ENCODE results near the gene ATP5PD.

Gene ATP5PD

DNA sequence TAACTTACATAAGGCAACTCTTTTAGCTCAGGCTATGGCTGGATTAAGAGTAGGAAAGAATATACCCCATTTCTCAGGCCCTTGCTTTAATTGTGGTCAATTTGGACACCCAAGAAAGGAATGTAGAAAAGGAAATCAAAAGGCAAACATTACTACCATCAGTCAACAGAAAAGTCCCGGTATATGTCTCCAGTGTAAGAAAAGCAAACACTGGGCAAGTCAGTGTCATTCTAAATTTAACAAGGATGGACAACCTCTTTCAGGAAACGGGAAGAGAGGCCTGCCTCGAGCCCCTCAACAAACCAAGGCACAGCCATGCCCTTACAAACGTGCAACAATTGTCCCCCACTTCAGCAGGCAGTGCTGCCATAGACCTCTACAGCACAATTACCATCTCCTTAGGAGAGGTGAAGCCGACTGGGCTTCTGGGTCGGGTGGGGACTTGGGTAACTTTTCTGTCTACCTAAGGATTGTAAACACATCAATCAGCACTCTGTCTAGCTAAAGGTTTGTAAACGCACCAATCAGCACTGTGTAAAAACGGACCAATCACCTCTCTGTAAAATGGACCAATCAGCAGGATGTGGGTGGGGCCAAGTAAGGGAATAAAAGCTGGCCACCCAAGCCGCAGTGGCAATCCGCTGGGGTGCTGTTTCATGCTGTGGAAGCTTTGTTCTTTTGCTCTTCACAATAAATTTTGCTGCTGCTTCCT, 21.9 kb downstream of the ATP5PD start:
- H3K4me3 ChIP-seq (ENCODE audit: low read length) = no peak overlapping the region
- no peaks in the 10 kb centered on the region for H3K27me3 ChIP-seq (ENCODE audit: insufficient read depth, low read length)
- peaks cover 5% of the 10 kb centered on the region for H3K9me3 ChIP-seq (ENCODE audit: insufficient read depth, low read depth, low read length)
- no peak overlapping the region for H3K27ac ChIP-seq (ENCODE audit: low read length)
- no peak overlapping the region for H3K9ac ChIP-seq (ENCODE audit: low read depth, low read length)
- H3K36me3 ChIP-seq (ENCODE audit: insufficient read depth, low read depth, low read length) = peaks cover 24% of the 10 kb centered on the region
- no peaks in the 10 kb centered on the region for H3K4me1 ChIP-seq (ENCODE audit: insufficient read depth, low read length)

DNA sequence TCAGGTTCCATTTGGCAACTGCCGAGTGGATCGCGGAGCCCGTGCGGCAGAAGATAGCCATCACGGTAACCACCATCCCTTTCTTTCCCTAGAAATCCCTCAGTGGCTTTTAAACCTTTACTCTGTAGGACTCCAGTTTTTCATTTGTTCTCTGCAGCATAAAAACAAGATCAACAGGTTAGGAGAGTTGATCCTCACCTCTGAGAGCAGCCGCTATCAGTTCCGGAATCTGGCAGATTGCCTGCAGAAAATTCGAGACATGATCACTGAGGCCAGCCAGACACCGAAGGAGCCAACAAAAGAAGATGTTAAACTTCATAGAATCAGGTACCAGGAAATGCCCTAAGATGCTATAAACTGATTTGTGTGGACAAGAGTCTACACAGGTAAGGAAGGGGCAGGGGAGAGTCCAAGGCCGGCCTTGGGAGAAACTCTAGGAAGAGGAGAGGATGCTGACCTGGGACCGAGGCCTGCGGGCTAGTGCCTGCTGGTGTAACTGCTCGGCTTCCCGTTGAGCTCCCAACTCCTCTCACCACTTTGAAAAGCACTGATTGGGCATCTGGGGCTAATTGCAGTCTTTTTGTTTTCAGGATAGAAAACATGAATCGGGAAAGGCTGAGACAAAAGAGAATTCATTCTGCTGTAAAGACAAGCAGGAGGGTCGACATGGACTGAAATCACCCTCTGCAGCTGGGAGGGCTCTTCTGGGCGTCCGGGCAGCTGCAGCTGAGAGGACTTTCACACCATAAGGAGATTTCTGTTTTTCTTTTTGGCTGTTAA, 26.2 kb downstream of the ATP5PD start:
- Histone ChIP-seq H3K27ac (ENCODE audit: low read length) (no peak overlapping the region), H3K9me3 (ENCODE audit: insufficient read depth, low read depth, low read length) (no peaks in the 10 kb centered on the region; the same call in 1 of the 2 replicates), H3K4me1 (ENCODE audit: insufficient read depth, low read length) (no peaks in the 10 kb centered on the region), H3K36me3 (ENCODE audit: insufficient read depth, low read depth, low read length) (peaks cover 49% of the 10 kb centered on the region), H3K27me3 (ENCODE audit: insufficient read depth, low read length) (no peaks in the 10 kb centered on the region), H3K4me3 (ENCODE audit: low read length) (no peak overlapping the region), H3K9ac (ENCODE audit: low read depth, low read length) (no peak overlapping the region)

DNA sequence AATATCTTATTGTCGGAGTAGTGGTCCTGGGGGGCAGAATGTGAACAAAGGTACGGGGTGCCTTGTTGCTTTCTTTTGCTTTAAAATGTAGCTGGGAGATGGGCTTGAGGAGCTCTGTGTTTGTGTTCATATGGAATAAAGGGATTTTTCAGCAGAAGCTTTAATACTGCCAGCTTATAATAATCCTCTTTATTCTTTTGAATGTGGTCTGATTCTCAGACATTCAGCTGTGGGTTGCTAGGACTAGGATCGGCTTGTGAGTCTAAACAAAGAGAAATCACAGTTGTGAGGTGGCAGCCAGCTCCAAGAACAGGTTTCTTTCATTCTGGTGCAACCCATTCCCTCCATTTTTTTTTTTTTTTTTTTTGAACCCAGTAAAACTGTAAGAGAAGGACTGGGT, 27.1 kb downstream of the ATP5PD start:
- H3K4me3 ChIP-seq (ENCODE audit: low read length) = no peak overlapping the region
- no peaks in the 10 kb centered on the region for H3K27me3 ChIP-seq (ENCODE audit: insufficient read depth, low read length)
- H3K9me3 ChIP-seq (ENCODE audit: insufficient read depth, low read depth, low read length) = no peaks in the 10 kb centered on the region
- H3K9ac ChIP-seq (ENCODE audit: low read depth, low read length) = no peak overlapping the region
- peaks cover 49% of the 10 kb centered on the region for H3K36me3 ChIP-seq (ENCODE audit: insufficient read depth, low read depth, low read length)
- H3K4me1 ChIP-seq (ENCODE audit: insufficient read depth, low read length) = no peaks in the 10 kb centered on the region
- H3K27ac ChIP-seq (ENCODE audit: low read length) = no peak overlapping the region

DNA sequence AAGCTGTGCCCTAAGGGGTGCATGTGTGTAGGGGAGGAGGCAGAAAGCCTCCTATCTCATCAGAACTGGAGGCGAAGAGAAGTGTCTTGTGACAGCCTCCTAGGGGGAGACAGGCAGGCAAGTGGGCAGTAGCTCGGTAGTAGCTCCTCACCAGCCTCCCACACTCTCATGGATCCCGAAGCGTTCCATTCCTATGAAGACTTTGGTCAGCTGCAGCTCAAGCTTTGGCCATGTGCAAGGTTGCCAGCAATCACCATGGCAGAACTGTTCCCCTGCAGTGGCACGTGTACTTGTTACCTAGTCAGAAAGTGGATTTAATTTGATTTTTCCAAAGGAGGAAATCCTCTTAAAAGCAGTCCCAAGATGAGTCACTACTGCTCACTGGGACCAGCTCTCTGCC, 27.6 kb downstream of the ATP5PD start:
- no peak overlapping the region for H3K9ac ChIP-seq (ENCODE audit: low read depth, low read length)
- no peaks in the 10 kb centered on the region for H3K9me3 ChIP-seq (ENCODE audit: insufficient read depth, low read depth, low read length)
- H3K4me1 ChIP-seq (ENCODE audit: insufficient read depth, low read length) = no peaks in the 10 kb centered on the region
- no peak overlapping the region for H3K4me3 ChIP-seq (ENCODE audit: low read length)
- H3K27me3 ChIP-seq (ENCODE audit: insufficient read depth, low read length) = no peaks in the 10 kb centered on the region
- H3K27ac ChIP-seq (ENCODE audit: low read length) = no peak overlapping the region
- peaks cover 49% of the 10 kb centered on the region for H3K36me3 ChIP-seq (ENCODE audit: insufficient read depth, low read depth, low read length)

DNA sequence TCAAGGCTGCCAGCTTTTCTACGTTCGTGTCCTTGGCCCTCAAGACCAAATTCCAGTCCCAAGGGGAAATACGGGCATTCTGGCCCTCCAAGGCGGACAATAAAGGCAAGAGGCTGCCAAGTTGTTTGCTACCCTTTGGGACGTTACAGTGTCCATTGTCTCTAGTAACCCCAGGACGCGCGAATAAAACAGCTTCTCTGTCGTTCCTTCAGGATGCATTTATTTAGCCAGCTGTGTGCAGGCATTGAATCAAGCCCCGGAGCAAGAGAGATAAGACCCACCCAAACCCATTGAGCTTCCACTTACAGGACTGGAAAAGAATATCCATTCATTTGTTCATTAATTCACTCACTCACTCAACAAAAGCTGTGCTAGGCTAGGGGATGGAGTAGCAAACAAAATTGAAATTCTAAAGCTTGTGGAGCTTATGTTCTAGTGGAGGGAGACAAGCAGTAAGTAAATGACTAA, 33.6 kb downstream of the ATP5PD start:
- peaks cover 11% of the 10 kb centered on the region for H3K36me3 ChIP-seq (ENCODE audit: insufficient read depth, low read depth, low read length)
- H3K27ac ChIP-seq (ENCODE audit: low read length) = peak overlapping the region; percentile 60
- peak overlapping the region; percentile 93 for H3K9ac ChIP-seq (ENCODE audit: low read depth, low read length)

DNA sequence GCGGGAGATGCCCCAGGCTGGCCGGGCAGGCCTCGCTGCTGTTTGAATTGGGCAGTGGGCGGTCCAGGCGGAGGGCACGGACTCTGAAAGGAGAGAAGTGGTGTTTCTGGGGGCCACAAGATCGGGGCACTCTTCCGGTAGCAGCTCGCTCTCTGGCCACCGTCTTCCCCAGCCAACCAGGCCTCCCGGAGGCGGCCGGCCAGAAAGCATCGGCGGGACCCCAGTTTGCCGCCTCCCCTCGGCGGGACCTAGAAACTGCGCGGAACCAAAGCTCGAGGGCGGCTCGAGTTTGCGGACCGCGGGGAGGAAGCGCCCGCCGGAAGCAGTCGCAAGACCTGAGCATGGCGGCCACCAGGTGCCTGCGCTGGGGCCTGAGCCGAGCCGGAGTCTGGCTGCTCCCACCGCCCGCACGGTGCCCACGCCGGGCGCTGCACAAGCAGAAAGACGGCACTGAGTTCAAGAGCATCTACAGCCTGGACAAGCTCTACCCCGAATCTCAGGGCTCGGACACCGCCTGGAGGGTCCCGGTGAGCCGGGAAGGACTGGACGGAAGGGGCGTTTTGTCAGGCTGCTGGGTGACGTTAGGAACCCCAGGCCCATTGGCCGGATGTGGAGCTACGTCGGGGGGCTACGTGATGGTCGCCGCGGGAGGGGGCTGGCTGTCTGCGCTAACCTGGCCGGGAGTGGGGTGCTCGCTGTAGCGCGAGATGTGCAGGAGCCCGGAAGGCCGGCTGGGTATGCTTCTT, 34.2 kb downstream of the ATP5PD start, which contains the start of gene MRPL58:
Gene MRPL58, plus strand, starts transcription at position 325 of the 746 bp plus-strand sequence. Its CDS starts 17 bp downstream, at position 342.
- Histone ChIP-seq H3K27me3 (ENCODE audit: insufficient read depth, low read length) (no peaks in the 10 kb centered on the region), H3K4me1 (ENCODE audit: insufficient read depth, low read length) (peaks cover 13% of the 10 kb centered on the region), H3K9ac (ENCODE audit: low read depth, low read length) (peak within 1 kb of the TSS; percentile 96), H3K27ac (ENCODE audit: low read length) (peak within 1 kb of the TSS; percentile 96), H3K9me3 (ENCODE audit: insufficient read depth, low read depth, low read length) (no peaks in the 10 kb centered on the region), H3K4me3 (ENCODE audit: low read length) (peak within 1 kb of the TSS; percentile 95), H3K36me3 (ENCODE audit: insufficient read depth, low read depth, low read length) (peaks cover 11% of the 10 kb centered on the region)

More for the DNA sequence above, 33.6 kb downstream of the ATP5PD start:
- Histone ChIP-seq H3K27me3 (ENCODE audit: insufficient read depth, low read length) (no peaks in the 10 kb centered on the region), H3K9me3 (ENCODE audit: insufficient read depth, low read depth, low read length) (no peaks in the 10 kb centered on the region), H3K4me1 (ENCODE audit: insufficient read depth, low read length) (peaks cover 13% of the 10 kb centered on the region), H3K4me3 (ENCODE audit: low read length) (peak overlapping the region; percentile 95)

DNA sequence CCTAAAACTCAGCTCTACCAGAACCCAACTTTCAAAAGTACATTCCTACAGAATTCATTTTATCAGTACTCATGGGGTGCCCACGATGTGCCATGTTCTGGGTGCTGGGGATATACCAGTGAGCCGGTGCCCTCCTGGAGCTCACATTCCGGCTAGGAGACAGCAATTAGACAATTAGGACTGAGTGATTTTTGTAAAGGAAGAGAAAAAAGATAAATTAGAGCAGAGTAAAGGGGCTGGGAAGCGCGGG, 34.7 kb downstream of the ATP5PD start:
- Histone ChIP-seq H3K4me3 (ENCODE audit: low read length) (peak overlapping the region; percentile 95), H3K27ac (ENCODE audit: low read length) (peak overlapping the region; percentile 96), H3K9me3 (ENCODE audit: insufficient read depth, low read depth, low read length) (no peaks in the 10 kb centered on the region), H3K9ac (ENCODE audit: low read depth, low read length) (peak overlapping the region; percentile 96; the same call in 1 of the 2 replicates), H3K27me3 (ENCODE audit: insufficient read depth, low read length) (no peaks in the 10 kb centered on the region), H3K36me3 (ENCODE audit: insufficient read depth, low read depth, low read length) (peaks cover 8% of the 10 kb centered on the region), H3K4me1 (ENCODE audit: insufficient read depth, low read length) (peaks cover 13% of the 10 kb centered on the region)

DNA sequence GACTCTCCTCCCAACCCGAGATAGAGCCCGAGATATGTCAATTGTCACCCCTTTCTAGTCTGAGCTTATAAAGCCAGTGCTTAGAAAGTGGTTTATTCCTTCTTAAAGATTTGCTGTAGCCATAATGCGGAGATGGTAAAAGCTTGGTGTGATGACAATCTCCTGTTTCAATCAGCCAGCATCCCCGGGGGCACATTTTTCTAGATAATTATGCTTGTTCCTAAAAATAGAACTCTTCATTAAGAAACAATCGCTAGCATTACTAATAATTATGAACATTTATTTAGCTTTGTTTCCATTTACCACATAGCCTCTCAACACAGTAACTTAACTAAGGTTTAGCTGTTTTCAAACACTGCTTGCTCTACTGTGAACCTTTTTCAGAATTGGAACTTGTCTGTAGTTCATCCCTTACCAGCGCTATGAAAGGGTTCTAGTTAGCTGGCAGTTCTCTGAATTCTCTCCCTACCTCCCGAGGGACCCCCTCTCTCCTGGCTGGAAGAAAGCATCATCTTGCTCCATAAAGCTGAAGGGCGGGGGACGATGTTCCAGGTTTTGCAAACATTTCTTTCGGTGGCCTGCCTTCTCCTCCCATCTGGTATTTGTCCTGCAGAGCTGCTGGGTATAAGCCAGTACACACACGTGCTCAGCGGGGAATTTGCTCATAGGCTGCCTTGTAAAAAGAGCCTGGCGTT, 35.2 kb downstream of the ATP5PD start:
- Histone ChIP-seq H3K4me3 (ENCODE audit: low read length) (peak overlapping the region; percentile 95), H3K4me1 (ENCODE audit: insufficient read depth, low read length) (peaks cover 13% of the 10 kb centered on the region), H3K36me3 (ENCODE audit: insufficient read depth, low read depth, low read length) (peaks cover 3% of the 10 kb centered on the region), H3K27me3 (ENCODE audit: insufficient read depth, low read length) (no peaks in the 10 kb centered on the region), H3K9me3 (ENCODE audit: insufficient read depth, low read depth, low read length) (no peaks in the 10 kb centered on the region), H3K27ac (ENCODE audit: low read length) (peak overlapping the region; percentile 96), H3K9ac (ENCODE audit: low read depth, low read length) (peak overlapping the region; percentile 96; the same call in 1 of the 2 replicates)

DNA sequence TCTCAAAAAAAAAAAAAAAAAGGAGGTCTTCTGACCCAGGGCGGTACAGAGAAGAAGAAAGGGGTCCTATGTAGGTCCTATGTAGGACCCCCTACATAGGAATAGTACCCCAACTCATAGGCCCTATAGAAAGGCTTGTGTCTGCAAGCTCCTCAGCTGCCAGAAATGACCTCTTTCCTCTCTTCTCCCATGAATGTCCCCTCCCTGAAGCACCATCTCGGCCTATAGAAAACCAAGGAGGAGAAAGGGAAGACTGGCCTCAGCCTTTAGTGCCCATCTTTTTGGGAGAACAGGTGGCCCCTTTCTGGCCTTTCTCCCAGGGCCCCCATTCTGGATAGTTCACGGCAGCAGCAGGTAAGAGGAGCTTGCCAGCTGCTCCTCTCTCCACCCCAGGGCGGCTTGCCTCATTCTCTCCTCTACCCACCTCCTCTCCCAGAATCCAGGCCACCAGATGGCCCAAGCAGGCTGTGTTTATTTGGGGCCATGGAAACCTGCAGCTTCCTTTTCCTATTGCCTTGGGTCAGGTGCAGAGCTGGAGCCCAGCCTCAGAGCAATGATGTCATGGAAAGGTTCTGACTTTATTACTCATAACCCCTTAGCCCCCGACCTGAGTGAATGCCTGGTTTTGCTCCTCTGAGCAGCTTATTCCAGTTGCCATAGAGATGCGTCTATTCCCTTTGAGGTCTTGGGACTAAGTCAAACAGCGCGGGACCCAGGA, 35.9 kb downstream of the ATP5PD start:
- Histone ChIP-seq H3K4me1 (ENCODE audit: insufficient read depth, low read length) (peaks cover 13% of the 10 kb centered on the region), H3K36me3 (ENCODE audit: insufficient read depth, low read depth, low read length) (no peaks in the 10 kb centered on the region), H3K9ac (ENCODE audit: low read depth, low read length) (peak overlapping the region; percentile 96; the same call in 1 of the 2 replicates), H3K27ac (ENCODE audit: low read length) (no peak overlapping the region), H3K4me3 (ENCODE audit: low read length) (no peak overlapping the region), H3K27me3 (ENCODE audit: insufficient read depth, low read length) (no peaks in the 10 kb centered on the region), H3K9me3 (ENCODE audit: insufficient read depth, low read depth, low read length) (no peaks in the 10 kb centered on the region)

DNA sequence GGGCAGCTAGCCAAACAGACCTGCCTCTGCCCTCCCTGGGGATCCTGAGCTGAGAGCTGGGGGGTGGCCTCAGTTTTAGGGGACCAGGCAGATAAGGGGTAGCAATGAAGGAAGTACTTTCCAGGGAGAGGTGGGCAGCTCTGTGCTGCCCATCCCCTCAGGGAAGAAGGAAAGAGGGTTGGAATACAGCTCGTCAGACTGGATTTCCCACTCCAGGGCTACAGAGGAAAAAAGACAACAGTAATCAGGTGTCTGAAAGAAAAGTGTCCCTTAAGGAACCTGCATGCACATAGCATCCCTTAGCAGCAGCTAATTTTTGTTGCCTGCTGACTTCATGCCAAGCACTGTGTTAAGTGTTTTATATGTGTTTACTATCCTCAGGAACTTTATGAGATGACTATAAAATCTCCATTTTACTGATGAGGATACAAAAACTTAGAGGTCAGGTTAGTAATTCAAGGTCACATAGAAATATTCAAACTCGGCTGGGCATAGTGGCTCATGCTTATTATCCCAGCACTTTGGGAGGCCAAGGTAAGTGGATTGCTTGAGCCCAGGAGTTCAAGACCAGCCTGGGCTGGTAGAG, 37.5 kb downstream of the ATP5PD start:
- no peak overlapping the region for H3K9ac ChIP-seq (ENCODE audit: low read depth, low read length)
- H3K36me3 ChIP-seq (ENCODE audit: insufficient read depth, low read depth, low read length) = 0 out of 2 replicates have a peak, but pooled peaks cover 5% of the 10 kb centered on the region
- peaks cover 13% of the 10 kb centered on the region for H3K4me1 ChIP-seq (ENCODE audit: insufficient read depth, low read length)
- H3K27ac ChIP-seq (ENCODE audit: low read length) = no peak overlapping the region
- H3K27me3 ChIP-seq (ENCODE audit: insufficient read depth, low read length) = no peaks in the 10 kb centered on the region
- no peaks in the 10 kb centered on the region for H3K9me3 ChIP-seq (ENCODE audit: insufficient read depth, low read depth, low read length)
- H3K4me3 ChIP-seq (ENCODE audit: low read length) = no peak overlapping the region
